ENCODE measurements around the gene POLR1A.

DNA sequence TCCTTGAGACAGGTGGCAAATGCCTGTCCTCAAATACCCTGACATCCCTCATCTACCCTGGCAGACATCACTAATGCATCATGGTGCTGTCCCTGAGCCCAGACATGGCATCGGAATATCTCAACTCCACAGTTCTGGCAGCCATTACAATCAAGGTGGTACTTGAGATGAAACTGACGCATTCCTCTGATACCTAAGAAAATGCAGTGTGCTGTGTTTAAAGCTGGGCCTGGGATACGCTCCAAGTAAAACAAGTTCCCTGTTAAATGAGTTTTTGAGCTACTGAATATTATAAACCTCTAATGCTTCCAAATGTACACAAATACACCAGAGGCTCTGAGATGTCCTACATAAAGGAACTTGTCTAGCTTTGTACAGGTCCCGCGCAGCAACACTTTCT, 29.8 kb downstream of the POLR1A start:
- TF ChIP-seq, protein P1, sequence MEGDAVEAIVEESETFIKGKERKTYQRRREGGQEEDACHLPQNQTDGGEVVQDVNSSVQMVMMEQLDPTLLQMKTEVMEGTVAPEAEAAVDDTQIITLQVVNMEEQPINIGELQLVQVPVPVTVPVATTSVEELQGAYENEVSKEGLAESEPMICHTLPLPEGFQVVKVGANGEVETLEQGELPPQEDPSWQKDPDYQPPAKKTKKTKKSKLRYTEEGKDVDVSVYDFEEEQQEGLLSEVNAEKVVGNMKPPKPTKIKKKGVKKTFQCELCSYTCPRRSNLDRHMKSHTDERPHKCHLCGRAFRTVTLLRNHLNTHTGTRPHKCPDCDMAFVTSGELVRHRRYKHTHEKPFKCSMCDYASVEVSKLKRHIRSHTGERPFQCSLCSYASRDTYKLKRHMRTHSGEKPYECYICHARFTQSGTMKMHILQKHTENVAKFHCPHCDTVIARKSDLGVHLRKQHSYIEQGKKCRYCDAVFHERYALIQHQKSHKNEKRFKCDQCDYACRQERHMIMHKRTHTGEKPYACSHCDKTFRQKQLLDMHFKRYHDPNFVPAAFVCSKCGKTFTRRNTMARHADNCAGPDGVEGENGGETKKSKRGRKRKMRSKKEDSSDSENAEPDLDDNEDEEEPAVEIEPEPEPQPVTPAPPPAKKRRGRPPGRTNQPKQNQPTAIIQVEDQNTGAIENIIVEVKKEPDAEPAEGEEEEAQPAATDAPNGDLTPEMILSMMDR (IDR thresholded peaks at IDR 0.05): no peak
- TF ChIP-seq POLR2A (IDR thresholded peaks at IDR 0.05) (no peak), EP300 (IDR thresholded peaks at IDR 0.05) (no peak), POLR2AphosphoS5 (IDR thresholded peaks at IDR 0.05) (no peak)

All from gastroesophageal sphincter (tissue), 3 donors.